Activated CD8-positive, alpha-beta memory T cell treated with anti-CD3 and anti-CD28 coated beads for 36 hours (primary cell): ENCODE results near the gene SBNO2. TPM values are rescaled to one million over a fixed set of nuclear protein-coding genes. Genes with fewer than 3 reads are reported as not detected.

Experiments used
- CTCF ChIA-PET: fragments of 350-600 bp; sonication (Branson Sonifier 250); formaldehyde crosslinking; loops from one replicate; lab custom pipeline; 2021; ENCODE audit warnings: antibody characterized with exemption; lab: Charles Lee
- POLR2A ChIA-PET: fragments of 350-600 bp; sonication (Branson Sonifier 250); formaldehyde crosslinking; loops from one replicate; lab custom pipeline; 2021; ENCODE audit warnings: antibody characterized with exemption; lab: Charles Lee
- total RNA-seq, 2 experiments: library from RNA; stranded (reverse); gene quantifications; one replicate each; pipeline ENCODE4 v1.2.3, GENCODE V29; 2021

The SBNO2 gene
- total RNA-seq, 2 experiments from 2014 or later, result 56.6 to 59.0 TPM

- CTCF ChIA-PET, result no interaction called here
- POLR2A ChIA-PET, result no interaction called here
Measured at GRCh38 chr19:1172353-1173158, 1.5 kb downstream of the SBNO2 start.

DNA sequence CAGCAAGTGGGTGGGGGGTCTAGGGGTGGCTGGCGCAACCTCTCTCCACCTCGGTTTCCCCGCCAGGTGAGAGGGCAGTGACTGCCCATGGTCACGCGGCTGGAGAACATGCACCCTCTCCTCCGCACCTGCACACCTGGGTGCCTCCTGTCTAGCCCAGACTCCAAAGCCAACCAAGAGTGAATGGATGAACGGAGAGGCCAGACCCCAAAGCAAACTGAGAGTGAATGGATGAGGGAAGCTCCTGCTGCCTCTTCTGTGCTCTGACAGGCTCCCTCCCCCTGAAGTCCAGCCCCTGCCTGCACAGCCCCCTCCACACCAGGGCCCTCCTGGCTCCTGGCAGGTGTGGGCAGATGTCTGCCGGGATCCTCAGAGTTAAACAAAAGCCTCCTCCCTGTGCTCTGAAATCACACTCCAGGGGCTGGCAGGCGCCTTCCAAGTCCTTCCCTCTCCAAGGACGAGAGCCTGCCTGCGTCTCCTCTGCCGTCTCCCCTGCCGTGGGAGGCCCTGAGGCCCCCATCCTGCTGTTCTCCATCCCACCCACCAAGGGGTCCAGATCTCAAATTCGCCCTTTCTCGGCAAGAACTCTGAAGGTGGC is 2.2 kb downstream of the SBNO2 start:
- POLR2A ChIA-PET, result no interaction called here
- CTCF ChIA-PET, result no interaction called here

DNA sequence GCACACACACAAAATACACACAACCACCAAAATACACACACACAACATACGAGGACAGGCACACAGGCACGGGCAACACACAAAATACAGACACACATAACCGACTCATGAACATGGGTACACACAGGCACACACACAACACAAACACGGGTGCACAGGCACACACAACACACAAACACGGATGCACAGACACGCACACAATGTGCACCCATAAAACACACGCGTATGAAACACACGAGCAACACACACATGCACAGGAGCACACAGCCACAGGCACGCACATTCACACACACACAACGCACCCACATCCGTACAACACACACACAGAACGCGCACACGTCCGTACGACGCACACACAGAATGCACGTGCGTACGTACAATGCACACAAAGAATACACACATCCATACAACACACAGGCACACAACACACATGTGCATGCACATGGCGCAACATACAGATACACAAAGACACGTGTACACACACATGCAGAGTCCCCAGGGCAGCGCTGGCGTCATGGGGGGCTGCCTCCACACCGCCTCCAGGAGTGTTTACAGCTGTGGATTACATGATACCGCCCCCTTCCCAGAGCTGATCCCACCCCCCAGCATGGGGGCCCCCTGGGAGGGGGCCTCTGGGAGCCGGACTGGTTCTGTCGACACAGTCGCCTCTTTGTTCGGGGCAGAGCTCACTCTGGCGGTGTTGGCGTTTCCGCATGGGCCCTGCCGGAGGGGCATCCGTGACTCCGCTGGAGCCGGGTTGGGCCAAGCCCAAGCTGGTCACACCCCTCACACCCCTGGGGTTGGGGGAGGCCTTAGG is 2.9 kb downstream of the SBNO2 start:
- POLR2A ChIA-PET, result no interaction called here
- CTCF ChIA-PET, result no interaction called here

GRCh38 chr19:1169921-1170885 is 3.9 kb downstream of the SBNO2 start:
- CTCF ChIA-PET, result no interaction called here

DNA sequence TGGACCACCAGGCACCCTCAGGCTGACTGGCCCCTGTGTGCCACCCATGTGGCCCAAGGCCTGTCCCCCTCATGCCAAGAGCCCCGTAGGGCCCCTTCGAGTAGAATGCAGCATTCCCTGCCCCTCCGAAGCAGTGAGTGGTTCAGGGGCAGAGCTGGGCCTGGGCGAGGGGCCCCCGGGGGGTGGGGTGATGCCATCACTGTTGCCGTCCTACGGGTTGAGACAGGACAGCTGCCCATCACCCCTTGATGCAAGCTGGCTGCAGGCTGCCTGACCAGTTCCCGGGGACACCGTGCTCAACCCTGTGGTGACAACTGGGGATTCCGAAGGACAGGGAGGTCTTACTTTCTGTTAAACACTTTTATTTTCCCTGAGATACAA is 4.7 kb downstream of the SBNO2 start:
- POLR2A ChIA-PET, result no interaction called here
- CTCF ChIA-PET, result no interaction called here

More at GRCh38 chr19:1169921-1170885, 3.9 kb downstream of the SBNO2 start:
- POLR2A ChIA-PET, result no interaction called here

DNA sequence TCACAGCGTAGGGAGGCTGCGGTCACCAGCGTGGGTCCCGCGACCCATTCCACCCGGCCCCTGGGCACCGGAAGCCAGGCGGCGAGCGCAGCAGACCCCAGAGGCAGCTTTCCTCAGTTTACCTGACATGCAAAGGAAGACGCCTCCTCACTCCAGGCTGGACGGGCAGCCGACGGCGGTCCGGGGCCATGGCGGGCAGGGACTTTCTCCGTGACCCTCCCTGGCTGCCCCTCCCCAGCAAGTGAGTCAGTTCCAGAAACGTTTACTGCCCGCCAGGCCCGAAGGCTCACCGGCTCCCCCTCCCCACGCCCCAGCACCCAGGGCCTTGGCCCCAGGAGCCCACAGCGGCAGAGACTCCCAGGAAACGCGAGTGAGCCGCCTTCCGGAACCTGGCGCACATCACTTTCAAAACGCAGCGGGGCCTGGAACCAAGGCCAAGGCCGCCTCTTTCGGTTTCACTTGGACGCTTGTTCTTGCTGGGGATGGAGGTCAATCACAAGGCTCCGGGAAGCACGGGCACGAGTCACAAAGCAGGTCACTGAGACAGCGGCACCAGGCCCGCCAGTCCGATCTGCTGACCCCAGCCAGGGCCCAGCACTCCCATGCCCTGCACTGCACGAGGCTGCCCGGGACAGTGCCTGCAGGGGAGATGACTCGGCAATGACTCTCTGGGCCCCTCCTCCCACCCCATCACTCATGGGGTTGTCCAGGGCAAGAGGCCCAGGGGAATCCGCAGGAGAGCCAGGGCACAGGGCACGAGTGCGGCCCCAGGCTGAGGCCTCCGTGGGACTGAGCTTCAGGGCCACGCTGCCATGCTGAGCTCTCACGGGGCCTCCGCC is 5.3 kb downstream of the SBNO2 start:
- ChIA-PET POLR2A (no interaction called here), CTCF (interaction anchor here (1.0 kb wide), 1 partner anchor 16 kb away, joined by 3 read pairs; no protein-coding TSS in a partner anchor)

DNA sequence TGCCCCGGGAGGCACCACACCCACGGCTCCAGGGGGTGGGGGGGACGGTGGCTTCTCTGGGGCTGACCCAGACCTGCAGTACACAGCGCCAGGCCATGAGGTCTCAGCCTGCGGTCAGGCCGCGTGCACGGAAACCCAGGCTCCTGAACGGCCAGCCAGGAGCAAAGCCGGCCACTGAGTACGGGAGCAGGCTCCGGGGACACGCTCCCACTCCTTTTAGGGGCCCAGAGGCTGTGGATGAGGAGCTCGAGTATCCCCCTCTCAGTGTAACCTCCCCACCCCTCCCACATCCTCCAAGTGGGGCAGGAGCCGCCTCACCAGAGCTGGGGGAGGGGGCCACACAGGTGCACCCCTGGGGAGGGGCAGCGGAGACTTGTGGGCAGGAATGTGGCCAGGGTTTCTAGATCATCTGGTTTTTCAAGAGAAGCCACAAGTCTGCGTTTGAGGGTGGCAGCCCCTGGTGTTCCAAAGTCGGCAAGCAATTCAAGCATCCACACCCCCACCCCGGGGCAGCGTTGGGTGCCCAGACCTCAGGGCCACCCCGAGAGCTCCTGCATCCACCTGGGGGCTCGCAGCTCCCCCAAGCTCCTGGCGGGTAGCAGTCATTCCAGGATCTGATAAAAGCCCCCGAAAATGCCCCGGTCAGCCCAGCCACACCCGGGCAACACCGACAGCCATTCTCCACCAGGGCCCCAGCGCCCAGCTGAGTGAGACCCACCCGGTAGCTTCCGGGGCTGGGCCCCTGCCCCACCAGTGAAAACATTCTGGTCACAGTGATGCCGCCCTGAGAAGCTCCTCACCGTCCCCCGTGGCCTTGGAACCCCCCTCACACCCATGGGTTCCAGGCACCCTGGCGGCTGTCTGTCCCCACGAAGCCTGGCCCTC is 6.1 kb downstream of the SBNO2 start:
- CTCF ChIA-PET, result interaction anchor here (1.0 to 1.1 kb wide), 2 partner anchors 10 to 15 kb away, joined by 3 read pairs; no protein-coding TSS in a partner anchor
- POLR2A ChIA-PET, result no interaction called here

GRCh38 chr19:1166872-1167573 is 7.0 kb downstream of the SBNO2 start:
- CTCF ChIA-PET, result interaction anchor here (1.1 kb wide), 1 partner anchor 10 kb away, joined by 3 read pairs; no protein-coding TSS in a partner anchor
- POLR2A ChIA-PET, result interaction anchor here (0.6 kb wide), 1 partner anchor 37 kb away, joined by 3 read pairs; no protein-coding TSS in a partner anchor

- ChIA-PET CTCF (no interaction called here), POLR2A (no interaction called here)
Measured at GRCh38 chr19:1164684-1165531, 9.2 kb downstream of the SBNO2 start.

DNA sequence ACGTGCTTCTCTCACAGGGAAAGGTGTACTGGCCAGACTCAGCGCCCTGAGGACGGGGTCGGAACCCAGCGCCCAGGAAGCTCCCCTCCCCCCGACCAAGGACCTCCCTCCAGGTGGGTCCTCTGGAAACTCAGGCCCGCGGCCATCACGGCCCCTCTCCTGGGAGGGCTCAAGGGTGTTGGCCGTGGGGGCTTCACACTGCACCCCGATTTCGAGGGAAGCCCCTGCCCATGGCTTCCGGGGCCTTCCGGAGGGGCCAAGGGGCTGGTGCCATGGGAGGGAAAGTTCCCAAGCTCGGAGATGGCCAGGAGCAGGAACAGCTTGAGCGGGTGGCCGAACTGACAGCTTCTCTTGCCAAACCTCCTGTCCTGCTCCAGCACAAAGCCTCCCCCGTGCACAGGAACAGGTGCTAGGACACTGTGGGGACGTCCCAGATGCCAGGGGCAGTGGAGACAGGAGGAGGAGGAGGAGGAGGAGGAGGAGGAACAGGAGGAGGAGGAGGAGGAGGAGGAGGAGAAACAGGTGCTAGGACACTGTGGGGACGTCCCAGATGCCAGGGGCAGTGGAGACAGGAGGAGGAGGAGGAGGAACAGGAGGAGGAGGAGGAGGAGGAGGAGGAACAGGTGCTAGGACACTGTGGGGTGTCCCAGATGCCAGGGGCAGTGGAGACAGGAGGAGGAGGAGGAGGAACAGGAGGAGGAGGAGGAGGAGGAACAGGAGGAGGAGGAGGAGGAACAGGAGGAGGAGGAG is 10.0 kb downstream of the SBNO2 start:
- ChIA-PET CTCF (interaction anchor here (0.5 kb wide), 1 partner anchor 250 kb away, joined by 4 read pairs; no protein-coding TSS in a partner anchor), POLR2A (interaction anchor here (0.6 kb wide), 1 partner anchor 269 kb away, joined by 3 read pairs; no protein-coding TSS in a partner anchor)

GRCh38 chr19:1163283-1163933 is 10.7 kb downstream of the SBNO2 start:
- ChIA-PET CTCF (interaction anchor here (0.5 kb wide), 1 partner anchor 249 kb away, joined by 4 read pairs; no protein-coding TSS in a partner anchor), POLR2A (interaction anchor here (0.6 kb wide), 1 partner anchor 269 kb away, joined by 3 read pairs; no protein-coding TSS in a partner anchor)

GRCh38 chr19:1162404-1163282 is 11.4 kb downstream of the SBNO2 start:
- CTCF ChIA-PET, result interaction anchor here (1.3 kb wide), 1 partner anchor 29 kb away, joined by 5 read pairs; no protein-coding TSS in a partner anchor

DNA sequence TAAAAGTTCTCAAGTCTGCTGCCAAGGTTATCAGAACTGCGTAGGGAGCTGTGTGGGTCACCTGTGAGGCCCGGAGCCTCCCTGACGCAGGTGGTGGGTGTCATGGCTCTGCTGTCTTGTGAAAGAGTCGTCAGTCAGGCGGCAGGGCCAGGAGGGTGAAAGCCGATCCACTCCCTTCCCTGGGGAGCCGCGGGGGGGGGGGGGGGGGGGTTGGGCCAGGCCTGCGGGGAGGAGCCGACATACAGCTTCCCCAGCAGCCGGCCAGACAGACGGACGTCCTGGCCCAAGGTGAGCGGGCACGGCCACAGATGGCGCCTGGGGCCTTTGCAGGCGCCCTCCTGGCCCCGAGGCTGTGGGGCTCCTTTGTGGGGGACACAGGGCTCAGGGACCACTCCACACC is 12.4 kb downstream of the SBNO2 start:
- POLR2A ChIA-PET, result no interaction called here
- CTCF ChIA-PET, result interaction anchor here (0.5 to 1.3 kb wide), 2 partner anchors 28 to 588 kb away, joined by 3 to 5 read pairs; no protein-coding TSS in a partner anchor

More at GRCh38 chr19:1162404-1163282, 11.4 kb downstream of the SBNO2 start:
- POLR2A ChIA-PET, result no interaction called here
